Cardiac muscle cell (in vitro differentiated cells and primary cell): Measurements from ENCODE around the gene BLCAP. TPM values are rescaled to one million over a fixed set of nuclear protein-coding genes. Genes with fewer than 3 reads are reported as not detected.
"Not testable (repeated sequence)": the region's sequence is repeated elsewhere in the genome, so short reads cannot be mapped to it uniquely, and the experiment has no call there.

Experiments used
- DNase-seq, 2 donors: peaks; one replicate each; pipeline versions ENCODE4 v3.0.0 to v3.0.0-alpha.2; 2010 to 2017; ENCODE audit warnings: low read depth in 1 of 2, low spot score in 1 of 2
- H3K27ac ChIP-seq: fragments of 200-600 bp; sonication (generic); 2 replicates; pipeline ENCODE4 v1.5.1; 2016
- H3K27me3 ChIP-seq: fragments of 200-600 bp; sonication (generic); 2 replicates; pipeline ENCODE4 v1.6.0; 2016; ENCODE audit warnings: control low read depth
- H3K36me3 ChIP-seq: fragments of 200-600 bp; sonication (generic); 2 replicates; pipeline ENCODE4 v1.5.1; 2016; ENCODE audit warnings: control low read depth
- H3K4me1 ChIP-seq: fragments of 200-600 bp; sonication (generic); 2 replicates; pipeline ENCODE4 v1.8.1; 2017; ENCODE audit warnings: low read depth, mild to moderate bottlenecking, mixed run types
- H3K4me3 ChIP-seq: fragments of 200-600 bp; sonication (generic); 2 replicates; pipeline ENCODE4 v1.5.1; 2016; ENCODE audit warnings: mild to moderate bottlenecking
- H3K9me3 ChIP-seq: fragments of 200-600 bp; sonication (generic); 2 replicates; pipeline ENCODE4 v1.5.1; 2017; ENCODE audit warnings: low read depth, mild to moderate bottlenecking, control low read depth
- polyA plus RNA-seq: library from polyadenylated mRNA; unstranded; fragments of >200 nt; fragmentation: Nextera tagmentation; extraction: Ambion mirVana; gene quantifications from 2 replicates; pipeline ENCODE4 v1.2.1, GENCODE V29; 2016
- total RNA-seq: library from RNA; depleted of rRNA; stranded (reverse); fragments of >200 nt; gene quantifications from 2 replicates; pipeline ENCODE4 v1.2.3, GENCODE V29; 2016
- TF ChIP-seq, protein P1 (sequence below): IDR thresholded peaks from 2 replicates; pipeline ENCODE4 v1.5.1; 2012; ENCODE audit warnings: low read depth, mild to moderate bottlenecking, low read length

The BLCAP gene
- total and polyA plus RNA-seq, 2 experiments from 2014 or later, result 87.4 to 112 TPM

GRCh38 chr20:37492945-37493344 is 34.7 kb downstream of the BLCAP start:
- Histone ChIP-seq H3K27me3 (no peaks in the 10 kb centered on the region), H3K27ac (no peak overlapping the region), H3K4me3 (no peak overlapping the region), H3K9me3 (no peaks in the 10 kb centered on the region), H3K36me3 (no peaks in the 10 kb centered on the region), H3K4me1 (no peaks in the 10 kb centered on the region)
- DNase-seq, result no peak
- TF ChIP-seq, protein P1, sequence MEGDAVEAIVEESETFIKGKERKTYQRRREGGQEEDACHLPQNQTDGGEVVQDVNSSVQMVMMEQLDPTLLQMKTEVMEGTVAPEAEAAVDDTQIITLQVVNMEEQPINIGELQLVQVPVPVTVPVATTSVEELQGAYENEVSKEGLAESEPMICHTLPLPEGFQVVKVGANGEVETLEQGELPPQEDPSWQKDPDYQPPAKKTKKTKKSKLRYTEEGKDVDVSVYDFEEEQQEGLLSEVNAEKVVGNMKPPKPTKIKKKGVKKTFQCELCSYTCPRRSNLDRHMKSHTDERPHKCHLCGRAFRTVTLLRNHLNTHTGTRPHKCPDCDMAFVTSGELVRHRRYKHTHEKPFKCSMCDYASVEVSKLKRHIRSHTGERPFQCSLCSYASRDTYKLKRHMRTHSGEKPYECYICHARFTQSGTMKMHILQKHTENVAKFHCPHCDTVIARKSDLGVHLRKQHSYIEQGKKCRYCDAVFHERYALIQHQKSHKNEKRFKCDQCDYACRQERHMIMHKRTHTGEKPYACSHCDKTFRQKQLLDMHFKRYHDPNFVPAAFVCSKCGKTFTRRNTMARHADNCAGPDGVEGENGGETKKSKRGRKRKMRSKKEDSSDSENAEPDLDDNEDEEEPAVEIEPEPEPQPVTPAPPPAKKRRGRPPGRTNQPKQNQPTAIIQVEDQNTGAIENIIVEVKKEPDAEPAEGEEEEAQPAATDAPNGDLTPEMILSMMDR, result no peak

DNA sequence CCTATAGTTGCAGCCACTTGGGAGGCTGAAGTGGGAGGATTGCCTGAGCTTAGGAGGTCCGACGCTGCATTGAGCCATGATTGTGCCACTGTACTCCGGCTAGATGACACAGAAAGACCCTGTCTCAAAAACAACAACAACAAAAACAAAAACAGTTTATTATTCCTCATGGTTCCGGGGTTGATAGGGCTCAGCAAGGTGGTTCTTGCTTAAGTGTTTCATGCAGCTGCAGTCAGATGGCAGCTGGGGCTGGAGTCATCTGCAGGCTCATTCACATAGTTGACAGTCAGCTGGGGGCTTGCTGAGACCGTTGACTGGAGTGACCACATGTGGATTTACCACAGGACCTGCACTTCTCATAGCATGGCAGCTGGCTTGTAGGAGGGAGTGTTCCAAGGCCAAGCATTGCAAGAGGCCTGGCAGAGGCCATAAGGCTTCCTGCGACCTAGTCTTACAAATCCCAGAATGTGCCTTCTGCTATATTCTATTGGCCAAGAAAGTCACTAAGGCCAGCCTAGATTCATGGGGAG is 35.5 kb downstream of the BLCAP start:
- no peaks in the 10 kb centered on the region for H3K4me1 ChIP-seq
- H3K36me3 ChIP-seq, result no peaks in the 10 kb centered on the region
- H3K27me3 ChIP-seq, result no peaks in the 10 kb centered on the region
- TF ChIP-seq, protein P1, result no peak
- no peak overlapping the region for H3K27ac ChIP-seq
- no peak overlapping the region for H3K4me3 ChIP-seq
- H3K9me3 ChIP-seq, result no peaks in the 10 kb centered on the region
- DNase-seq, result no peak

DNA sequence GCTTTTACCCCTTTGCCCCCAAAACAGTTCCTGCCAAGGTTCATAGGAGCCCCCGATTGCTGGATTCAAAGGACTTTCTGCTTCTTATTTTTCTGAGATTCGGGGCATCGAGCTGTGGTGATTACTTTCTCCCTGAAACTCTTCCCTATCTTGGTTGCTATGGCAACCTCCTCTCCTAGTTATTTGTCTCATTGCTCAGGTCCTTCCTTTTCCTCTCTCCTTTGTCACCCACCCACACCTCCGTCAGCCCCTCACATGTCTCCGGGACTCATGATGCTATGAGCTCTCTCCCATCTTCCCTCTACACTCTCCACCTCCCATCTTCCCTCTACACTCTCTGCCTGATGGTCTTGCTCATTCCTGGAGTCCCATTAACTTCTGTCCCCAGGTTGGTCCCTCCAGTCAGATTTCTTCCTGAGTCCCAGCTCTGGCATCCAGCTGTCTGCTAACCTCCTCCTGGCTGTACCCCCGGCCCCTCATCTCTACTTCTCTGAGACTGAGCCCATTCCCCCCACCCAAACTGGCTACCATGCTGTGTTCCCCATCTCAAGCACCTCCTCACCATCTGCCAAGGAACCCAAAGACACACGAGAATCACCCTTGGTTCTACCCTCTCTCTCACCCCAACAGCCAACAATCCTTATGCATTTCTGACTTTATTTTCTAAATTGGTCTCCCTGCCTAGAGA is 36.9 kb downstream of the BLCAP start:
- H3K9me3 ChIP-seq, result no peaks in the 10 kb centered on the region
- TF ChIP-seq, protein P1, result no peak
- H3K27ac ChIP-seq, result no peak overlapping the region
- DNase-seq, result no peak
- H3K27me3 ChIP-seq, result no peaks in the 10 kb centered on the region
- H3K4me1 ChIP-seq, result peaks cover 6% of the 10 kb centered on the region
- H3K4me3 ChIP-seq, result no peak overlapping the region
- no peaks in the 10 kb centered on the region for H3K36me3 ChIP-seq

- not testable (repeated sequence) for H3K27me3 ChIP-seq, H3K4me3 ChIP-seq, DNase-seq, H3K36me3 ChIP-seq, H3K9me3 ChIP-seq, H3K4me1 ChIP-seq
- peak overlapping the region; percentile 73 for H3K27ac ChIP-seq
These were observed 41.5 kb downstream of the BLCAP start for GRCh38 chr20:37486209-37486608.

DNA sequence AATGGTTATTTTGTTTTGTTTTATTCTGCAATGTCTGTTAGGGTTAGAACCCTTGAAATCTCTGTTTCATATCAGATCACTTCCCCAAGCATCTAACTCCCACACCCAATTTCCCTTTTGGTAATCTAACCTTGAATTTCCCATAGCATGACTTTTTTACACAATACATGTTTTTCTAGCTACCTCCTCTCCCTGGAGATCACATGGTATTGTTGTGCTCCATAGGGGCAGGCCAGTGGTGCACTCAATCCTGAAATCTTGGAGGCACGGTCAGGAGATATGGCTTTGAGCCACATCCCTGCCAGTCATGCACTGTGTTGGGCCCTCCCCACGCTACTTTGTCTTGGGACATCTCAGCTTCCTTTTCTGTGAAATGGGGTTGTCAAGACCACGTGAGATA is 43.3 kb downstream of the BLCAP start:
- H3K9me3 ChIP-seq, result no peaks in the 10 kb centered on the region
- peak in 1 of 2 donors; percentile 8 for DNase-seq
- no peaks in the 10 kb centered on the region for H3K36me3 ChIP-seq

GRCh38 chr20:37481610-37482009 is 46.1 kb downstream of the BLCAP start:
- TF ChIP-seq, protein P1, result no peak
- DNase-seq, result no peak
- Histone ChIP-seq H3K4me3 (no peak overlapping the region), H3K4me1 (peaks cover 2% of the 10 kb centered on the region), H3K36me3 (no peaks in the 10 kb centered on the region), H3K9me3 (no peaks in the 10 kb centered on the region), H3K27me3 (no peaks in the 10 kb centered on the region), H3K27ac (no peak overlapping the region)

More for the DNA sequence above, 43.3 kb downstream of the BLCAP start:
- peaks cover 6% of the 10 kb centered on the region for H3K4me1 ChIP-seq
- no peak overlapping the region for H3K4me3 ChIP-seq
- no peak overlapping the region for H3K27ac ChIP-seq
- TF ChIP-seq, protein P1, result no peak
- H3K27me3 ChIP-seq, result no peaks in the 10 kb centered on the region
